ENCODE results near the gene TMC1.

TMC1 gene

DNA sequence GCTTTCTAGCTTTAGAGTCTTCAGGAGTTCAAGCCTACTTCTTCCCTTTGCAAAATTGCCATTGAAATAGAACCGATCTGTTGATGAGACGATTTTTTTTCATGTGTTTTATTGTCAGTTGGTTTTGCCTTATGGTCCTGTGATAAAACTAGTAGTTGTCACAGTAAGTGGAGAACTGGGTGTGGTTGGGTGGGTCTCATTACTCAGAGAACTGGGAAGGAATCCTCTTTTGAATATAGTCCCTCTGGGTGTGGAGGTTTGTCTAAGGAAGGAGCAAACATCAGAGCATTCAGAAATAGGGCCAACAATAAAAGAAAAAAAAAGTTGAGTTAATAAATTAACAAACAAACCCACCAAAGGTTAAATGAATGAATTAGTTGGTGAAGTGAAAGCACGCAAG lies 362.5 kb downstream of the TMC1 start:
- no peak overlapping the region for H3K9ac ChIP-seq (ENCODE audit: insufficient read length, low read depth)
- H3K4me3 ChIP-seq (ENCODE audit: insufficient read length, low read depth) = no peak overlapping the region
- no peaks in the 10 kb centered on the region for H3K27me3 ChIP-seq (ENCODE audit: insufficient read depth, insufficient read length)
- H3K9me3 ChIP-seq (ENCODE audit: insufficient read depth, low read length) = peaks cover 7% of the 10 kb centered on the region; the same call in 1 of the 2 replicates
- no peaks in the 10 kb centered on the region for H3K4me1 ChIP-seq (ENCODE audit: insufficient read depth, insufficient read length)
- no peaks in the 10 kb centered on the region for H3K36me3 ChIP-seq (ENCODE audit: insufficient read depth, insufficient read length, low read length)
- TF ChIP-seq YY1 (IDR thresholded peaks at IDR 0.05; ENCODE audit: insufficient read depth, insufficient read length) (no peak), SUZ12 (IDR thresholded peaks at IDR 0.05; ENCODE audit: extremely low read depth, insufficient read depth, insufficient read length) (no peak), ZNF274 (IDR thresholded peaks at IDR 0.05; ENCODE audit: low read depth, low read length) (no peak)
- no peak for DNase-seq (ENCODE audit: low read depth, low spot score)

GRCh38 chr9:72884508-72884907 lies 363.1 kb downstream of the TMC1 start:
- H3K9me3 ChIP-seq (ENCODE audit: insufficient read depth, low read length) = peaks cover 7% of the 10 kb centered on the region; the same call in 1 of the 2 replicates
- no peak overlapping the region for H3K9ac ChIP-seq (ENCODE audit: insufficient read length, low read depth)
- H3K36me3 ChIP-seq (ENCODE audit: insufficient read depth, insufficient read length, low read length) = no peaks in the 10 kb centered on the region
- no peak for TF ChIP-seq ZNF274 (IDR thresholded peaks at IDR 0.05; ENCODE audit: low read depth, low read length)
- TF ChIP-seq SUZ12 (IDR thresholded peaks at IDR 0.05; ENCODE audit: extremely low read depth, insufficient read depth, insufficient read length) = no peak
- no peaks in the 10 kb centered on the region for H3K27me3 ChIP-seq (ENCODE audit: insufficient read depth, insufficient read length)
- no peak overlapping the region for H3K4me3 ChIP-seq (ENCODE audit: insufficient read length, low read depth)
- no peak for DNase-seq (ENCODE audit: low read depth, low spot score)
- H3K4me1 ChIP-seq (ENCODE audit: insufficient read depth, insufficient read length) = no peaks in the 10 kb centered on the region
